B cell (primary cell): ENCODE data around the gene NR1H2. TPM values are rescaled to one million over a fixed set of nuclear protein-coding genes. Genes with fewer than 3 reads are reported as not detected.

Experiments used
- ATAC-seq: fragments of 200-7000 bp; cut with Tn5 transposase; one replicate; pipeline ENCODE4 v1.10.0; 2021; ENCODE audit warnings: low read depth, mild to moderate bottlenecking, moderate number of reproducible peaks, moderate library complexity
- CTCF ChIA-PET: fragments of 350-600 bp; sonication (Branson Sonifier 250); formaldehyde crosslinking; loops from one replicate; lab custom pipeline; 2021; ENCODE audit warnings: antibody characterized with exemption, inconsistent platforms; lab: Charles Lee
- POLR2A ChIA-PET: fragments of 350-600 bp; sonication (Branson Sonifier 250); formaldehyde crosslinking; loops from one replicate; lab custom pipeline; 2021; ENCODE audit warnings: antibody characterized with exemption; lab: Charles Lee
- DNase-seq: peaks from one replicate; pipeline ENCODE4 v3.0.0; 2013
- H2AFZ ChIP-seq: 2 replicates; pipeline ENCODE4 v1.6.1; 2012; ENCODE audit warnings: mild to moderate bottlenecking, low read depth, low read length; ENCODE audit not compliant: insufficient read depth, poor library complexity, severe bottlenecking
- H3K27ac ChIP-seq, 2 donors: 1 replicate in 1 of 2; 2 replicates in 1 of 2; pipeline ENCODE4 v1.5.1; 2012 to 2013; ENCODE audit warnings: low read length in 2 of 2, mild to moderate bottlenecking in 2 of 2, moderate library complexity in 1 of 2
- H3K27me3 ChIP-seq, 4 experiments: fragments of 200-600 bp in 1 of 4; sonication (generic) in 1 of 4; replicated peaks in 1 of 4; 1 replicate in 2 of 4; 2 replicates in 2 of 4; pipeline versions ENCODE4 v1.6.1 to v1.7.0; 2013 to 2016; ENCODE audit warnings: low read length in 3 of 4, mild to moderate bottlenecking in 2 of 4, mixed read lengths in 1 of 4, moderate library complexity in 1 of 4; ENCODE audit not compliant: insufficient read depth in 4 of 4, control insufficient read depth in 3 of 4; ENCODE audit errors: control extremely low read depth in 1 of 4
- H3K36me3 ChIP-seq, 2 experiments: replicated peaks in 1 of 2; 1 replicate in 1 of 2; 2 replicates in 1 of 2; pipeline versions ENCODE4 v1.6.1 to v1.7.1; 2013; ENCODE audit warnings: low read length in 1 of 2; ENCODE audit not compliant: insufficient read depth in 2 of 2, control insufficient read depth in 1 of 2; ENCODE audit errors: control extremely low read depth in 1 of 2, extremely low read depth in 1 of 2
- H3K4me1 ChIP-seq, 2 donors: fragments of 200-600 bp in 1 of 2; sonication (generic) in 1 of 2; 1 replicate in 1 of 2; 2 replicates in 1 of 2; pipeline versions ENCODE4 v1.5.1 to v1.6.1; 2013 to 2017; ENCODE audit warnings: low read length in 2 of 2; ENCODE audit not compliant: control insufficient read depth in 2 of 2, insufficient read depth in 2 of 2
- H3K4me2 ChIP-seq: replicated peaks from 2 replicates; pipeline ENCODE3; 2012; ENCODE audit warnings: mild to moderate bottlenecking, low read depth, low read length; ENCODE audit not compliant: poor library complexity, severe bottlenecking
- H3K4me3 ChIP-seq, 5 experiments: fragments of 200-600 bp in 1 of 5; sonication (generic) in 1 of 5; 1 replicate in 3 of 5; 2 replicates in 2 of 5; pipeline versions ENCODE4 v1.5.1 to v1.7.0; 2011 to 2016; ENCODE audit warnings: low read length in 4 of 5, mild to moderate bottlenecking in 4 of 5, low read depth in 2 of 5, control low read depth in 1 of 5, moderate library complexity in 1 of 5; ENCODE audit not compliant: insufficient read depth in 1 of 5; ENCODE audit errors: control extremely low read depth in 1 of 5, extremely low read depth in 1 of 5
- H3K79me2 ChIP-seq: fragments of 200-600 bp; sonication (generic); one replicate; pipeline ENCODE4 v1.6.0; 2016; ENCODE audit warnings: low read length; ENCODE audit not compliant: control insufficient read depth, insufficient read depth
- H3K9ac ChIP-seq: fragments of 200-600 bp; sonication (generic); 2 replicates; pipeline ENCODE4 v1.6.1; 2017; ENCODE audit warnings: mild to moderate bottlenecking, low read length, moderate library complexity
- H3K9me3 ChIP-seq, 3 donors: one replicate each; pipeline versions ENCODE4 v1.6.1 to v1.7.1; 2013; ENCODE audit warnings: low read length in 2 of 3; ENCODE audit not compliant: control insufficient read depth in 2 of 3, insufficient read depth in 1 of 3; ENCODE audit errors: control extremely low read depth in 1 of 3
- H4K20me1 ChIP-seq: 2 replicates; pipeline ENCODE4 v1.6.0; 2012; ENCODE audit warnings: mild to moderate bottlenecking, low read length; ENCODE audit not compliant: insufficient read depth, control insufficient read depth, poor library complexity, severe bottlenecking
- H3K27ac Mint-ChIP-seq: one replicate; pipeline ENCODE4 v1.8.0; 2021; ENCODE audit warnings: mixed read lengths
- H3K27me3 Mint-ChIP-seq: one replicate; pipeline ENCODE4 v1.8.0; 2021; ENCODE audit warnings: mixed read lengths
- H3K4me1 Mint-ChIP-seq: one replicate; pipeline ENCODE4 v1.8.0; 2021; ENCODE audit warnings: mixed read lengths
- H3K4me3 Mint-ChIP-seq: one replicate; pipeline ENCODE4 v1.8.0; 2021; ENCODE audit warnings: mixed read lengths
- H3K9me3 Mint-ChIP-seq: one replicate; pipeline ENCODE4 v1.8.0; 2022; ENCODE audit warnings: mixed read lengths; ENCODE audit not compliant: insufficient read depth
- CTCF ChIP-seq: fragments of 200-600 bp; IDR thresholded peaks from one replicate; pipeline ENCODE4 v1.8.0; 2022; ENCODE audit warnings: antibody characterized with exemption, mild to moderate bottlenecking
- EZH2 ChIP-seq: IDR thresholded peaks from 2 replicates; pipeline ENCODE4 v1.6.1; 2012; ENCODE audit warnings: borderline replicate concordance, low read depth, mild to moderate bottlenecking, moderate library complexity, low read length; ENCODE audit not compliant: insufficient read depth, poor library complexity, severe bottlenecking
- WGBS: methylation state at CpG from one replicate; pipeline ENCODE4 v1.1.5; 2013; ENCODE audit warnings: missing lambda C conversion rate; ENCODE audit not compliant: insufficient coverage; 5-methylcytosine and 5-hydroxymethylcytosine counted together
- intact Hi-C: fragments of 100-400 bp; cut with micrococcal nuclease; formaldehyde crosslinking; loops from one replicate; pipeline ENCODE4 v1.10.0; 2022
- polyA plus RNA-seq: library from polyadenylated mRNA; depleted of rRNA; stranded (reverse); fragments of >200 nt; gene quantifications from 2 replicates; pipeline ENCODE4 v1.2.3, GENCODE V29; 2012
- total RNA-seq, 2 donors: library from RNA; stranded (reverse); fragments of 120-200 nt in 1 of 2; gene quantifications; 1 replicate in 1 of 2; 2 replicates in 1 of 2; pipeline versions ENCODE4 v1.2.3 to v1.2.4, GENCODE V29; 2013 to 2022

Gene NR1H2
- total and polyA plus RNA-seq, 2 donors (not counting 1 experiment from before 2014, with no cell fraction given): 116 to 164 TPM

- H3K9ac ChIP-seq: peak overlapping the region; percentile 54
- peak; percentile 50 for DNase-seq
- Mint-ChIP-seq H3K4me3 (peak overlapping the region; percentile 87), H3K27ac (peak overlapping the region; percentile 94), H3K27me3 (peaks cover 12% of the 10 kb centered on the region), H3K9me3 (peaks cover 4% of the 10 kb centered on the region), H3K4me1 (peaks cover 82% of the 10 kb centered on the region)
- H3K27ac ChIP-seq: peak overlapping the region; percentile 47 to 51
- peak overlapping the region; percentile 5 for H2AFZ ChIP-seq
- WGBS: 15% methylated on average over 8 of the region's 10 CpGs
- peaks cover 55% of the 10 kb centered on the region for H4K20me1 ChIP-seq
- H3K9me3 ChIP-seq: peaks cover 0 to 42% (median 0%) of the 10 kb centered on the region in 3 donors
- intact Hi-C loops: no loop called here
- H3K79me2 ChIP-seq: peaks cover 31% of the 10 kb centered on the region
- TF ChIP-seq CTCF (no peak), EZH2 (no peak)
- H3K36me3 ChIP-seq: peaks cover 0 to 25% of the 10 kb centered on the region in 2 experiments
- ChIA-PET POLR2A (interaction anchor here (0.6 to 7.1 kb wide), 4 partner anchors 13 to 1034 kb away, joined by 5 to 122 read pairs (median 24); no protein-coding TSS in a partner anchor), CTCF (interaction anchor here (3.9 kb wide), 1 partner anchor 10 kb away, joined by 45 read pairs; no protein-coding TSS in a partner anchor)
- H3K4me3 ChIP-seq: peak overlapping the region in 4 of 5 experiments; percentile 39 to 71 (median 54)
- peaks cover 63 to 89% of the 10 kb centered on the region in 2 donors for H3K4me1 ChIP-seq
- no peak for ATAC-seq
- peaks cover 0 to 9% (median 2%) of the 10 kb centered on the region in 4 experiments for H3K27me3 ChIP-seq
- peak overlapping the region; percentile 82 for H3K4me2 ChIP-seq
Observed at GRCh38 chr19:50331221-50331993, 44.9 kb upstream of the NR1H2 start.

GRCh38 chr19:50331994-50332243, 44.3 kb upstream of the NR1H2 start:
- H3K27ac Mint-ChIP-seq: peak overlapping the region; percentile 94
- H3K27me3 Mint-ChIP-seq: peaks cover 8% of the 10 kb centered on the region
- Histone ChIP-seq H3K79me2 (peaks cover 34% of the 10 kb centered on the region), H3K4me1 (peaks cover 58 to 89% of the 10 kb centered on the region in 2 donors), H4K20me1 (peaks cover 55% of the 10 kb centered on the region), H3K4me3 (peak overlapping the region in 3 of 5 experiments; percentile 47 to 71 (median 60)), H3K27ac (peak overlapping the region; percentile 49 to 68), H2AFZ (no peak overlapping the region), H3K36me3 (peaks cover 0 to 30% of the 10 kb centered on the region in 2 experiments), H3K4me2 (peak overlapping the region; percentile 82), H3K9me3 (peaks cover 0 to 40% (median 0%) of the 10 kb centered on the region in 3 donors), H3K27me3 (peaks cover 0 to 9% (median 2%) of the 10 kb centered on the region in 4 experiments), H3K9ac (peak overlapping the region; percentile 54)
- peaks cover 4% of the 10 kb centered on the region for H3K9me3 Mint-ChIP-seq
- peaks cover 81% of the 10 kb centered on the region for H3K4me1 Mint-ChIP-seq
- POLR2A ChIA-PET: interaction anchor here (0.6 to 7.1 kb wide), 3 partner anchors 13 to 113 kb away, joined by 5 to 122 read pairs (median 33); no protein-coding TSS in a partner anchor
- no CpG with 5 or more reads among the region's 2 CpGs for WGBS
- intact Hi-C loops: no loop called here
- H3K4me3 Mint-ChIP-seq: peak overlapping the region; percentile 87
- ATAC-seq (no peak), DNase-seq (no peak)
- no peak for TF ChIP-seq EZH2
- no peak for TF ChIP-seq CTCF
- CTCF ChIA-PET: interaction anchor here (1.5 to 5.0 kb wide), 2 partner anchors 26 to 129 kb away, joined by 4 to 28 read pairs; no protein-coding TSS in a partner anchor
